GM23248 (cell line): ENCODE measurements around the gene ABCG1. TPM values are rescaled to one million over a fixed set of nuclear protein-coding genes. Genes with fewer than 3 reads are reported as not detected.

Experiments
- DNase-seq: peaks from one replicate; pipeline ENCODE4 v3.0.0-alpha.2; 2015
- H2AFZ ChIP-seq: fragments of 200-600 bp; sonication (generic); 2 replicates; pipeline ENCODE4 v1.6.1; 2016; ENCODE audit warnings: antibody characterized with exemption
- H3F3A ChIP-seq: fragments of 200-600 bp; sonication (generic); 2 replicates; pipeline ENCODE4 v1.6.1; 2016; ENCODE audit warnings: mild to moderate bottlenecking, antibody characterized with exemption, mixed run types; ENCODE audit not compliant: insufficient read depth
- H3K27ac ChIP-seq: fragments of 200-600 bp; sonication (generic); 2 replicates; pipeline ENCODE4 v1.5.1; 2016; ENCODE audit warnings: mild to moderate bottlenecking
- H3K27me3 ChIP-seq: fragments of 200-600 bp; sonication (generic); replicated peaks from 2 replicates; pipeline ENCODE4 v1.6.1; 2016; ENCODE audit warnings: mild to moderate bottlenecking; ENCODE audit not compliant: insufficient read depth
- H3K36me3 ChIP-seq: fragments of 200-600 bp; sonication (generic); 2 replicates; pipeline ENCODE4 v1.6.1; 2016; ENCODE audit warnings: low read depth, mild to moderate bottlenecking
- H3K4me1 ChIP-seq: fragments of 200-600 bp; sonication (generic); 2 replicates; pipeline ENCODE4 v1.6.1; 2016; ENCODE audit warnings: mild to moderate bottlenecking; ENCODE audit not compliant: insufficient read depth
- H3K4me2 ChIP-seq: fragments of 200-600 bp; sonication (generic); one replicate; pipeline ENCODE4 v1.6.1; 2016; ENCODE audit warnings: mild to moderate bottlenecking; ENCODE audit not compliant: unreplicated experiment
- H3K4me3 ChIP-seq: fragments of 200-600 bp; sonication (generic); 2 replicates; pipeline ENCODE4 v1.5.1; 2016; ENCODE audit warnings: mild to moderate bottlenecking
- H3K79me2 ChIP-seq: fragments of 200-600 bp; sonication (generic); 2 replicates; pipeline ENCODE4 v1.6.1; 2016; ENCODE audit warnings: mild to moderate bottlenecking; ENCODE audit not compliant: insufficient read depth
- H3K9ac ChIP-seq: fragments of 200-600 bp; sonication (generic); 2 replicates; pipeline ENCODE4 v1.6.1; 2016; ENCODE audit warnings: mild to moderate bottlenecking
- H3K9me2 ChIP-seq: fragments of 200-600 bp; sonication (generic); 2 replicates; pipeline ENCODE4 v1.6.1; 2016; ENCODE audit warnings: mixed run types, mild to moderate bottlenecking, moderate library complexity; ENCODE audit not compliant: insufficient read depth
- H3K9me3 ChIP-seq: fragments of 200-600 bp; sonication (generic); one replicate; pipeline ENCODE4 v1.6.1; 2017; ENCODE audit warnings: low read depth
- H4K20me1 ChIP-seq: fragments of 200-600 bp; sonication (generic); 2 replicates; pipeline ENCODE4 v1.6.0; 2016; ENCODE audit not compliant: insufficient read depth
- EZH2 ChIP-seq: fragments of 200-600 bp; sonication (generic); IDR thresholded peaks from 2 replicates; pipeline ENCODE4 v1.6.1; 2018; ENCODE audit warnings: antibody characterized with exemption, mild to moderate bottlenecking; ENCODE audit not compliant: insufficient read depth, poor library complexity, severe bottlenecking
- EZH2phosphoT487 ChIP-seq: fragments of 200-600 bp; sonication (generic); IDR thresholded peaks from 2 replicates; pipeline ENCODE4 v1.6.1; 2018; ENCODE audit warnings: antibody characterized with exemption, moderate library complexity, mild to moderate bottlenecking, low read depth; ENCODE audit not compliant: insufficient read depth
- WGBS, 2 experiments: methylation state at CpG; one replicate each; pipeline ENCODE4 v1.1.6; 2015 to 2017; ENCODE audit warnings: low lambda C conversion rate in 2 of 2, low coverage in 1 of 2; ENCODE audit errors: missing lambda C conversion rate in 2 of 2; 5-methylcytosine and 5-hydroxymethylcytosine counted together
- in situ Hi-C: fragments of 300-500 bp; cut with MboI; formaldehyde crosslinking; loops from 2 replicates; pipeline ENCODE4 v1.15.0; 2020
- polyA plus RNA-seq: library from polyadenylated mRNA; unstranded; fragments of >200 nt; fragmentation: Nextera tagmentation; extraction: Ambion mirVana; gene quantifications from 2 replicates; pipeline ENCODE4 v1.2.1, GENCODE V29; 2016
- total RNA-seq: library from RNA; depleted of rRNA; stranded (reverse); fragments of >200 nt; shearing (Covaris generic); gene quantifications from 2 replicates; pipeline ENCODE4 v1.2.3, GENCODE V29; 2014

ABCG1 gene
- total and polyA plus RNA-seq, 2 experiments from 2014 or later, result 0.08 TPM; not detected in 1

DNA sequence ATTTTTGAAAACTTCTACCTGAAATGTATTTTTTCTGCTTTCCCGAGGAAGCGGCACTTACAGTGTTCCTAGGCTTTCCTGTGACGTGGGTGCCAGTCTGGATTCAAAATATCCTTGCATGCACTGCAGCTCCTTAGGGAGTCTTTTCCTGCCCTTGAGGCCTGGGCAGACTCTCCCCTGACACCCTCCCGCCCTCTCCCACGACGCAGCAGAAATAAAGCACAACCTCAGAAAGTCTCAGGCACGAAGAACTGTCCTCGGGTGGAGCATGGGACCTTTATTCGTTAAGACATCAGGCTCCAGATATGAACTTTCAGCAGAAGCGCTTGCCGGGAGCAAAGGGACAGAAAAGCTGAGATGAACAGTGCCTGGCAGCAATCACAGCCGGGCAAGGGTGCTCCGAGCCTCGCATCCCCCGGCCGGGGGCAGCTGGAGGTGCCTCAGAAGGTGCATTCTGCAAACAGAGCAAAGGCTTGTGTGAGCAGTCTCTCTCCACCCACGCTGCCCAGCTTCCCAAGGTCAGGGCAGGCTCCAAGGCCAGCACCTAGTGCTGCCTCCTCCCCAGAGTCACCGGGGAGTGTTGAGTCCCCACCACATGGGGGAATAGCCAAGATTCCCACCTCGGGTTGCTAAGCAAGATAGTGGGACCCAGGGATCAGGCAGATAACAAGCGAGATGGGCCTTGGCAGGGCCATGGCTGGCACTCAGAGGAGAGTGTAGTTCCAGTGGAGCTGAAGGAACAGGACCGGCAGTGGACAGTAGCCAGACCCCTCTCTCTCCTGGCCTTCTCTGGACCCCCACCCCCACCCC, 93.1 kb downstream of the ABCG1 start:
- whole genome bisulfite sequencing, 2 experiments, result 61 to 69% methylated on average over 21 of the region's 21 CpGs

GRCh38 chr21:42312626-42313104, 93.7 kb downstream of the ABCG1 start:
- TF ChIP-seq EZH2phosphoT487 (no peak), EZH2 (no peak)
- no peaks in the 10 kb centered on the region for H3F3A ChIP-seq
- H4K20me1 ChIP-seq, result no peaks in the 10 kb centered on the region
- no peaks in the 10 kb centered on the region for H3K9me2 ChIP-seq
- H3K27me3 ChIP-seq, result peaks cover 22% of the 10 kb centered on the region
- no peaks in the 10 kb centered on the region for H3K79me2 ChIP-seq
- H2AFZ ChIP-seq, result no peak overlapping the region
- H3K9me3 ChIP-seq, result no peaks in the 10 kb centered on the region
- H3K4me3 ChIP-seq, result no peak overlapping the region
- no peak overlapping the region for H3K4me2 ChIP-seq
- no peaks in the 10 kb centered on the region for H3K4me1 ChIP-seq
- no peak overlapping the region for H3K27ac ChIP-seq
- H3K36me3 ChIP-seq, result no peaks in the 10 kb centered on the region
- WGBS, 2 experiments, result 71 to 78% methylated on average over 12 to 16 of the region's 16 CpGs
- no peak for DNase-seq
- in situ Hi-C loops, result no loop called here
- H3K9ac ChIP-seq, result no peak overlapping the region

More for the DNA sequence above, 93.1 kb downstream of the ABCG1 start:
- H3K4me3 ChIP-seq, result no peak overlapping the region
- no peak overlapping the region for H3K9ac ChIP-seq
- H3K79me2 ChIP-seq, result no peaks in the 10 kb centered on the region
- no peaks in the 10 kb centered on the region for H3F3A ChIP-seq
- no peak overlapping the region for H3K27ac ChIP-seq
- H3K9me2 ChIP-seq, result no peaks in the 10 kb centered on the region
- H3K27me3 ChIP-seq, result peaks cover 28% of the 10 kb centered on the region
- no peaks in the 10 kb centered on the region for H4K20me1 ChIP-seq
- no peaks in the 10 kb centered on the region for H3K4me1 ChIP-seq
- no peak overlapping the region for H2AFZ ChIP-seq
- no peaks in the 10 kb centered on the region for H3K9me3 ChIP-seq
- H3K36me3 ChIP-seq, result no peaks in the 10 kb centered on the region
- H3K4me2 ChIP-seq, result no peak overlapping the region
- in situ Hi-C loops, result no loop called here
- TF ChIP-seq EZH2, result no peak
- no peak for TF ChIP-seq EZH2phosphoT487
- no peak for DNase-seq

DNA sequence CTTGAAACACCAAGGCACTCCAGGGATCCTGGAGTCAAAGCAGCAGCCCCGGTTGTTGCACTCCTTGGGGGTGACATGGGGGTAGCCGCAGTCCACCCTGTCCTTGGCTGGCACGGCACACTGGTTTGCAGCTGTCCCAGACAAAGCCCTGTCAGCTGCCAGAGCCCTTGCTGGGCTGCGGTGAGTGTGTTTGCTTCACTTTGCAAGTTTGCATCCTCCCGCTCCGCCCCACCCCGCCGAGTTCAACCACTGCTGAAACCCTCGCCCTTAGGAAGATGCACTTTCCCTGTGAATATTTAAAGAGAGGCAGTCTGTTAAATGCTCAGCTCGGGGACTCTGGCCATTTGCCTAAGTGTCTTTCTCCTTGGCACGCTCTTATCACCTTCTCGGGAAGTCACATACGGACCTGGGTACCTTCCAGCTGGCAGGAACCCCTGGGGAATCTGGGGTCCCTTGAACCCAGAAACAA, 94.6 kb downstream of the ABCG1 start:
- H3K79me2 ChIP-seq, result no peaks in the 10 kb centered on the region
- H3K9me2 ChIP-seq, result no peaks in the 10 kb centered on the region
- H3K9ac ChIP-seq, result no peak overlapping the region
- DNase-seq, result no peak
- H4K20me1 ChIP-seq, result no peaks in the 10 kb centered on the region
- in situ Hi-C loops, result no loop called here
- no peak overlapping the region for H3K4me3 ChIP-seq
- no peak overlapping the region for H3K4me2 ChIP-seq
- no peaks in the 10 kb centered on the region for H3F3A ChIP-seq
- no peaks in the 10 kb centered on the region for H3K9me3 ChIP-seq
- TF ChIP-seq EZH2phosphoT487 (no peak), EZH2 (no peak)
- WGBS, 2 experiments, result 27% methylated on average over 13 of the region's 13 CpGs
- H3K27me3 ChIP-seq, result peaks cover 14% of the 10 kb centered on the region
- no peak overlapping the region for H3K27ac ChIP-seq
- H3K4me1 ChIP-seq, result no peaks in the 10 kb centered on the region
- H3K36me3 ChIP-seq, result no peaks in the 10 kb centered on the region
- H2AFZ ChIP-seq, result no peak overlapping the region

- Histone ChIP-seq H3K4me3 (no peak overlapping the region), H4K20me1 (no peaks in the 10 kb centered on the region), H3K79me2 (no peaks in the 10 kb centered on the region), H3F3A (no peaks in the 10 kb centered on the region), H3K4me1 (no peaks in the 10 kb centered on the region), H2AFZ (no peak overlapping the region), H3K9me2 (no peaks in the 10 kb centered on the region), H3K4me2 (no peak overlapping the region), H3K36me3 (no peaks in the 10 kb centered on the region), H3K9ac (no peak overlapping the region), H3K27me3 (peaks cover 13% of the 10 kb centered on the region), H3K9me3 (no peaks in the 10 kb centered on the region), H3K27ac (no peak overlapping the region)
- no peak for DNase-seq
- TF ChIP-seq EZH2phosphoT487, result no peak
- no peak for TF ChIP-seq EZH2
- WGBS, 2 experiments, result 51 to 64% methylated on average over 6 of the region's 6 CpGs
- in situ Hi-C loops, result no loop called here
Observed at GRCh38 chr21:42314616-42315295, 95.8 kb downstream of the ABCG1 start.
